Activated naive CD4-positive, alpha-beta T cell treated with anti-CD3 and anti-CD28 coated beads, Interleukin-2, amount 50 U/mL, for 16 hours (primary cell): Measurements from ENCODE around the gene TUBA1C.
"Not testable (repeated sequence)": the region's sequence is repeated elsewhere in the genome, so short reads cannot be mapped to it uniquely, and the experiment has no call there.

Source experiments
- DNase-seq: peaks from one replicate; pipeline ENCODE4 v3.0.0-alpha.2; 2020

The TUBA1C gene

DNA sequence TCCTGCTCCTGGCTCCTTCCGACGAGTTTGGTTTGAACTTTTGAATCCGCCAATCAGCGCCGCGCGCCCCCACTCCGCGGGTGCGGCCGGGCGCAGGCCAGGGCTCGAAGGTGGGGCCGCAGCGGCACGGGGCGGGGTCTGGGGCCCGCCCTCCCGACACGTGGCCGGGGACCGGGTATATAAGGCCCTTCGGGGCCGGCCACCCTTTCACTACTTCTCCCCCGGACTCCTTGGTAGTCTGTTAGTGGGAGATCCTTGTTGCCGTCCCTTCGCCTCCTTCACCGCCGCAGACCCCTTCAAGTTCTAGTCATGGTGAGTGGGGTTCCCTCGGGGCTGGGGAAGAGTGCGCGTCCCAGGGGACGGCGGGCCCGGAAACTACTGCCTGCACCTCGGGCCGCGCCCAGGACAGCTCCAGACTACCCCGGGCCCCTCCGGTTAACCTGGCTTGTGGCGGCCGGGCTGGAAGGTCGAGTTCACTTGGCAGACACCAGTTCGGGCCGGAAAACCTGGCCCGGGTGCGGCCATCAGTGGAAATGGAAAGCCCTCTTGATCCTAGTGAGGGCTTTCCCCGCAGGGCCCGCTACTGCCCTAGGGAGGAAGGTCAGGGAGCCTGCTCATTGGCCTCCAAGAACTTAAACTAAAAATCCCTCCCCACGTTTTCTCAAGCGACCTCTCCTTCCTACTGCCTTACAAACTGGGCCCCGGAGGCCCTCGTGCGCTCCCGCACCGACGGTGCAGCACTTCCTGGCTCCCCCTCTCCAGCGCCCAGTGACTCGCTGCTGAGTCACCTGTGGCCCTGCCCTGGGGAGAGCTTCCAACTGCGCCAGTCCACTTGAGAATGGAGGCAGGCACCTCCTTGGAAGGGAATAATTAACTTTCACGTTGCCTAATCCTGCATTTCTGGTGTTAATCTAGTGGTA is at the start of gene TUBA1C:
TUBA1C (plus strand) TSS at position 210 of the 920 bp plus-strand sequence; CDS start at position 310, 100 bp downstream.
- DNase-seq = peak; percentile 89

DNA sequence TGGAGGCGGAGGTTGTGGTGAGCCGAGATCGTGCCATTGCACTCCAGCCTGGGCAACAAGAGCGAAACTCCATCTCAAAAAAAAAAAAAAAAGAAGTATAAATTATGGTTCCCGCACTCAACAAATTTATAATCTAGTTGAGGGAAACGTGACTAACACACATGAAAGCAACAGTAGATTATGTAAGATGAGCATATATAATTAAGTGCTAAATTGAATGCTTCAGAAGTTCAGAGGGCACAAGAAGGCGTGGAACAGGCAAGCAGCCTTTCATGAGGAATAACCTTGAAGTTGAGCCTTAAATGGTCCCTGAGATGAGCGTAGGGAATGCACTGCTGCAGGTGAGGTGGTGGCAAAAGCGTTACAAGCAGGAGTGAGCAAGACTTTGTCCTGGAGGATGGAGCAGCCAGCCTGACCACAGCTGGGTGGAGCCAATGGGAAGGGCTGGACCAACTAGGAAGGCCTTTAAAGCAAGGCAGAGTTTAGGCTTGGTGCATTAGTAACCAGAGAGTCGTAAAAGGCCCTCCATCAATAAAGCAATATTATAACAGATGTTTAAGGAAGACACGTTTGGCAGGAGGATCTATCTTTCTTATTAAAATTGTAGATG is 45.4 kb upstream of the TUBA1C start:
- DNase-seq = no peak

DNA sequence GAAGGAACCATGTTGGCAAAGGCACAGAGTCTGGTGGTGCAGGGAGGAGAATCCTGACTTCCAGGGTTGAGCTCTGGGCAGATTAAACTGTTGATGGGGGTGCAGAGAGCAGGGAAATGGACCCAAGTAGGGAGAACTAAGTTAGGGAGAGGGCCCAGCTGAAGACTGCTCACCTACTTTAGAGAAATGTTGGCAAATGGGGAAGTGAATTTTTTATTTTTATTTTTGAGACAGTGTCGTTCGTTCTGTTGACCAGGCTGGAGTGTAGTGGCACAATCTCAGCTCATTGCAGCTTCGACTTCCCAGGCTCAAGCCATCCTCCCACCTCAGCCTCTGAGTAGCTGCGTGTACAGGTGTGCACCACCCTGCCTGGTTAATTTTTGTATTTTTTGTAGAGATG is 43.9 kb upstream of the TUBA1C start:
- no peak for DNase-seq

DNA sequence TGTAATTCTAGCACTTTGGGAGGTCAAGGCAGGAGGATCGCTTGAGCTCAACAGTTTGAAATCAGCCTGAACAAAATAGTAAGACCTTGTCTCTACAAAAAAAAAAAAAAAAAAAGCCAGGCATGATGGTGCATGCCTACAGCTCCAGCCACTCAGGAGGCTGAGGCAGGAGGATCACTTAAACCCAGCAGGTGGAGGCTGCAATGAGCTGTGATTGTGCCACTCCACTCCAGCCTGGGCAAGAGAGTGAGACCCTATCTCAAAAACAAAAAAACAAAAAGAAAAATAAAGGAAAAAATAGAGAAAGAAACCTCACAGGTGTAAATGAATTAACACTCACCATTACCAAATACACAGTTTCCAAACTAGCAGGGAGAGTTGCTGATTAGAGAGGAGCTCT is 41.8 kb upstream of the TUBA1C start:
- no peak for DNase-seq

DNA sequence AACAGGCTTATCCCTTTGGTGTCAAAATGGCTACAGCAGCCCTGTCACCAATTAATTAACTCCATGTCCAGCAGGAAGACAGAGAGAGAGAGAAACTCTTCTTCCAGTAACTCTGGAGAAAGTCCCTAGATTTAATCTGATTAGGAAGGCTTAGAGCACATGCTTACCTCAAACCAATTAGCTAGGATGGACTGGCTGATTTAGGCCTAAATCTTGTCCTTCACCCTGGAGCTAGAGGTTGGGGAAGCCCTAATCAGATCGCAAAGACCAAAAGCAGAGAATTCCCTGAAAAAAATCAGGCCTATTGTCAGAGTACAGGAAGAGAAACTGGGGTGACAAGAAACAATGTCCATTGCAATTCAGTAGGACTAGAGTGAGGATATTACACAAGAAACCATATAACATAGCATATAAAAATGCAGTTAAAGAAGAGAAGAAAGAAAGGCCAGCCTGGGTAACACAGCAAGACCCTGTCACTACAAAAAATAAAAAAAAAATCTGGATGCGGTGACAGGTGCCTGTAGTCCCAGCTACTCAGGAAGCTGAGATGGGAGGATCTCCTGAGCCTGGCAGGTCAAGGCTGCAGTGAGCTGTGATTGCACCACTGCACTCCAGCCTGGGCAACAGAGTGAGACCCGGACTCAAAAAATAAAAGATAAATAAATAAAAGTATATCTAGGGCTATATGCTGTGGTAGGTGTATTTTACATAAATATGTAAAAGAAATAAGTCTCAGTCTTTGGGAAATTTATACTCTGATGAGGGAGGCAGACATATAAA is 41.1 kb upstream of the TUBA1C start:
- no peak for DNase-seq

DNA sequence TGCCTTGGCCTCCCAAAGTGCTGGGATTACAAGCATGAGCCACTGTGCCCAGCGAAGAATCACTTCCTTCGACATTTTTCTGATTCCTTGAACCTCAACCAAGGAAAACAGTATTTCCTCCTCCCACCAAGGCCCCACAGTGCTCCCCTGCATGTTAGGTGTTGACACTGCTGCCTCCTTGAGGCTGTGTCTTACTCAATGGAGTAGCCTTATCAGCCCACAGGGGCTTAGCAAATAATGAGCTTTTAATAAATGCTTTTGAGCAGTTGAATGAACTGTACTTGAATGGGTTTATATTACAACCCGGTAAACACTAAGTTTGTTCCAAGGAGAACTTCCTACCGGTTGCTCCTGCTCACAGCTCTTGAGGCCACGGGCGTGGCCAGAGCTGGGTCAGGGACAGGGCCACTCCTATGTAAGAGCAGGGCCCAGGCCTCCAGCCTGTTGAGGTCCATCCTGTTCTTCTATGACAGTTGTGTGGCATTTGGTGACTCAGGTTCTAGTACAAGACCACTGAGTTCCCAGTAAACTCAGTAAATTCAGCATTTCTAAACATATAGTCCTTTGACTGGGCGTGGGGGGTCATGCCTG is 39.2 kb upstream of the TUBA1C start:
- no peak for DNase-seq

DNA sequence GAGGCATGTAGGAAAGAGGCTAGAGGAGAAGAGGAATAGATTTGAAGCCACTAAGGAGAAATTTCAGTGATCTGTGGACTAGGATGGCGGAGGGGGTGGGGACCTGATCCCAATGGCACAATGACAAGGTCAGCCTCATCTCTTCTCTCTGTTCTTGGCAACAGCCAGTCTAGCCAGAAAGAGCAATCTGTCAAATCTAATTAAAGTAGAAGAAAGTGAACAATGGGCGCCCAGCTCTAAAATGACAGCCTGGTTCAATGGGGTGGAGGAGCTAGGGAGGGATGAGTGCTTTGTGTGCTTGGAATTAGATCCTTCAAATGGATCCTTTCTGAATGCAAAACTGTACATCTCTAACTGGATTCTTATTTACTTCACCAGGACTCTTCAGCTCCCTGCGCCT is 37.2 kb upstream of the TUBA1C start:
- no peak for DNase-seq

DNA sequence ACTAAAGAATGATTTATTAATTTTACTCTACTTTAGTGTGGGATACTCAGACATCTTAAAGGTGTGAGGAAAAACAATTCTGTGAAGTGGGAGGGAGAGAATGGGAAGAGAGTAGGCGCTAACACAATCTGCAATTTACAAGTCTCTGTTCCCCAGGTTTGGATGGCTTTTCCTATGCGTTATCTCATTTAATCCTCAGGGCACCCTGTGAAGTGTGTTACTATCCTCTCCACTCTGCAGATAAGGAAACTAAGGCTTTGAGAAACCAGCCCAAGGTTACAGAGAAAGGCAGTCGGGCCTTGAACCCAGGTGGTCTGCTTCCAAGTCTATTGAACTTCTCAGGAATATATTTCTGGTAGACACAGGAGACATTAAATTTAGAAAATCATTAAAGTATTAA is 36.2 kb upstream of the TUBA1C start:
- no peak for DNase-seq

DNA sequence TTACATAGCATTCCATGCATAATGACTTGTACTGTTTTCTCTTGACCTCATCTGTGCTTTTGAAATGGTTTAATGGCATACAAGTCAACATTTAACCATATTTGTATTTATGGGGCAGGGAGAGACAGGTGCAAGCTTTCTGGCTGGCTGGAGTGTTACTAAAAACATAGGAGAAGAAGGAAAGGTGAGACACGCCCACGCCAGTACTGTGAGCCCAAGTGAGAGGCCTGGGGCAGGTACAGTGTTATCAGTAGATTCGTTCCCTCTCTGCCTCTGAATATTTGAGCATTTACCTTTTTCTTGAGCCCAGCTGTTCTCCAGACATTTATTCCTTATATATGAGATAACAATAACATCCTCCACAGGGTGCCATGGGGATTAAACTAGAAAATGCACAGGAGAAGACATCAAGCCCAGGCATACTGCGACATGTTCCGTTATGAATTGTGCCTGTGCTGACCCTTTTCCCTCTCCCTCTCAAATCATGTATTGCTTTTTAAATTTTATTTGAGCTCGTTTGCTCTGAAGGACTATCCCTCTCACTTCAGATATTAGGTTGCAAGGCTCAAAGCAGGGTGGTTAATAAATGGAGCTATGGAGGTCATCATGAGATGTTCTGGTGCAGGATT is 34.6 kb upstream of the TUBA1C start:
- no peak for DNase-seq

DNA sequence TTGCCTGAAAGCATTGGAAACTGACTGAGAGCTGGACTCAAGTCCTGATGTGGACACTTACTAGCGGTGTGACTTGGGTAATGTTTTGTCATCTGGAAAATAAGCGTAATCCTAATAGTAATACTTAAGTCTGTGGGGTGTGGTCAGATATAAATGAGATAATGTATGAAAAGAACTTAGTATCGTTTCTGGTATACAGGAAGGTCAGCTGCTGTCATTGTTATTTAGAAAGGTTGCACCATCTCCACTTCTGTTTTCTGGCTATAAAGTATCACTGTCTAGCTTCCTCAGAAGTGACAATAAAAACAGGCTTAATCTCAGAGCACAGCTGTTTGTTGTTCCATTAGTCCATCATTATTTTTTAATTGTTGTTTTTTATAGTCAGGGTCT is 34.1 kb upstream of the TUBA1C start:
- DNase-seq = no peak

DNA sequence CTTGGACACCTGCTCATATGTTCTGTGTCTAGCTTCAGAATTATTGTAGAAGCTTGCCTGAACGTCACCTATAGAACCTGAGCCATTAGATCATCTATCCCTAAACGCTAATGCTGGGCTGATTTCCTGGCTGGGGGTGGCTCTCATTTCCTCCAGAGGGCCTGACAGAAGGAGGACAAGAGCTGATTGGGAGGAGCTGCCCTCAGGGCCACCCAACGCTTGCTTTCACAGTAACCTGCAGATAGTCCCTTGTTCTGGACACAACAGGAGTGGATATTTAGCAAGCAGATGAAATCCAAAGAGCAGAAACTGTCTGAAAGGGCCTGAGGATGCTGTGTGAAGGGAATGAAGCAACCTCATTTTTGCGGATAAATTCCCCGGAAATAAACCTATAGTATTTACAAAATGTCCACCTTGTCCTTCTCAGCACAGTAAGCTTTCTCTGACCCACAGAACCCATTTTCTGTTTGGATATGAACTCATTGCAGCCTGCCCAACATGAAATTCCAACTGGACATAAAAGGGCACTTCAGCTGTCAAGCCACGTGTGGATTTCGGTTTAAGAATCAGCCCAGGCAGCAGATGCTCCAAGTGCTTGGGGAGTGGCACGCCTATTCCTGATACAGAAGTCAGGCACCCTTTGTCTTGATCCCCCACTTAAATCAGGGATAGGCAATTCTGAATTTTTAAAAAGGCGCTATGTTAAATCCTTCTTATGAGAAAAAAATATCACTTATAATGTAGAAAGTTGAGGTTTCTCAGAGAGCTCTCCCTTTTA is 32.8 kb upstream of the TUBA1C start:
- DNase-seq = no peak

DNA sequence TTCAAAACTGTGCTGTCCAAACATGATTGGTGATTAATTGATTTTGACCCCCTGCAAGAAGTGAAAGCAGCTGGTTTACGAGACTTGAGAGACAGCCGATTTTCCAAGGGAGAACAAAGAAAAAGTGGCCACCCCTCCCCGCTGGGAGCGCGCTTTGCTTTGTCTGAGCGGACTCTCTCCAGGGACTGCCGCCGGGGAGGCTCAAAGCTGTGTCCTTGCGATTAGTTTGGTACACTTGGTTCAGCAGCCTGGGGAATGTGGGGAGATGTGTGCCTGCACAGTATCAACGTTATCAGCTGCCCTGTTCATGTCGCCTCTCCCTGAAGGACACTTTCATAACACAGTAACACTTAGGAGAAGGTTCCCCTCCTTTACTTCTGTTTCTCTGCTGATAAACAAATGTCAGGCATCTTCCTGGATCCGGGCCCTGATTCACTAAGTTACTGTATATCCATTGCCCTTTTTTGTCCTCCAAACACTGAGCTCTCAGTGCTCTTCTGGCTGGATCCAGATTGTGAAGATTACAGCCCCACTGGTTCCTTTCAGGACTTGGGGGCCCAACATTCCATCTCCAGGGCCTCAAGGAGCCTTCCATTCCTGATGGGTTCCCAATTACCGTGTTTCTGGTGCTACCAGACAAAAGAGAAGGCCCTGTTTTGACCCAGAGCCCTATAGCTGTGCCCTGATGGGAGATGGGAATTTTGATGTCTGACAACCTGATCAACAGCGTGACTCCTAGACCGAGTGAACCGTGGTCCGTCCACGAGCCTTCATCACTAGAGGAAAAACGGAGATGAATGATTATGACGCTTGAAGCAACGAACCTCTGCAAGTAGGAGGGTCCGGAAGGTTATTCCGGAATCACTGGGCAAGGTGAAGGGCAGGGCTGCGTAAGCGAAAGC is 31.7 kb upstream of the TUBA1C start:
- DNase-seq = no peak

DNA sequence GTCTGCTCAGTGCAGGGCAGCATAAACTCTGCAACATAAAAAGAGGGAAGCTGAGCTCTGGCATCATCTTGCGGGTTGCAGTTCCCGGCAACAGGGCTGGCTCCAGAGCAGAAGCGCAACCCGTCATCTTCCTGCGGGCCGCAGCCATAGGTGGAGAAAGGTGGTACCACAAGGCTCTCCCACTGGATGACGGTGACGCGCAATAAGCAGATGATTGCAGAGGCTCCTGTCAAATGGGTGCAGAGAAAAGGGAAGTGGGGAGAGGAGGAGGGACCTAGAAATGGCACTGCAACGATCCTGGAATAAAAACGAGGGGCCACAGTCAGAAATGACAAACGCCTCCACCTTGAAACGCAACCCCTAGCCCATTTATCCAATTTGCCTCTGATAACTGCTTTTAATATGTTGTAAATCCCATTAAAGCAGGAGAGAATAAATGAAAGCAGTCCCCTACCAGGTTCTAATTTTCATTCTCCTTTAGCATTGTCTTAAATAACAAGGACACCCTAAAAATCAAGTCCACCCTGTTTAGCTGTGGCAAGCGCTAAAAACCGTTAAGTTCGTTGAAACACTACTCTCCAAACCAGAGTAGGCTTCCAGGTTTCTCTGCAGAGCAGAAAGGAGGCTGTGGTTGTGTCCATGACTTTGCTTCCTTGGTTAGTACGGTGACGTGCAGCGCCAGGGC is 30.9 kb upstream of the TUBA1C start:
- DNase-seq = peak; percentile 13

DNA sequence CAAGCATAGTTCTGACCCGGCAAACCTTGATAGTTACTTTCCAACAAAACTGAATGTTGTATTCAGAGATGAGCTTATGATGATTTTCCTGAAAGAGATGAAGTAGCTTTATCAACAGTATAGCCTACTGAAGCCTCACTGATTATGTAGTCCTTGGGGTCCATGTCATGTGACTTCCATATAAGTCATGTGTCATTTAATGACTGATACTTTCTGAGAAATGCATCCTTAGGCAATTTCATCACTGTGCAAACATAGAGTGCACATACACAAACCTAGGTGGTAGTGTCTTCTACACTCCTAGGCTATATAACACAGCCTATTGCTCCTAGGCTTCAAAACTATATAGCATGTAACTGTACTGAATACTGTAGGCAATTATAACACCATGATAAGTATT is 28.5 kb upstream of the TUBA1C start:
- no peak for DNase-seq

DNA sequence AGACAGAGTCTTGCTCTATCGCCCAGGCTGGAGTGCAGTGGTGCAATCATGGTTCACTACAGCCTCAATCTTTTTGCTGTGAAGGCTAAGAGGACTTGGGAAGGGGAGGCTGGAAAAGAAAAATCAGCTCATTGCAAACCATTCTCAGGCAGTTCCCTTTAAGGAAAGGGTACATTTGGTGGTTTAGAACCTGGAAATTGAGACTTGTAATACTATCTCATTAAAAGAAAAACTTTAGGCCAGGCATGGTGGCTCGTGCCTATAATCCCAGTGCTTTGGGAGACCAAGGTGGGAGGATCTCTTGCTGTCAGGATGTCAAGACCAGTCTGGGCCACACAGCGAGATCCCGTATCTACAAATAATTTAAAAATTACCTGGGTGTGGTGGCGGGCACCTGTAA is 21.3 kb upstream of the TUBA1C start:
- DNase-seq = no peak

DNA sequence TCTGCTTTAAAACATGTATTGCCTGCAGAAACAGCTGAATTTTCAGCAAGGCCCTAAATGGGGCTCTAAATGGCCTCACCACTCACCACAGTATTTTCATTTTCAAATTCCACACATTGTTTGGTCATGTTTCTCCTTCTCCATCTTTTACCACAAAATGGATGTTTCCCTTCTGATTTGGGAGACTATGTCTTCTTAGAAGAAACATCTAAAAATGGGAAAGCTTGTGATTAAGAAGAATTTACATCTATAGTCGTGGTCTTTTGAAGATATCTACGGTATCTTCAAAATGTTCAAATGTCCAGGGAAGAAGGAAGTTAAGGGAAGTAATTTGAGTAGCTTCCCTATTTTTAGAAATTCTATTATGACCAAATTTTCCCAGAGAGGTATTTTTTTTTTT is 20.7 kb upstream of the TUBA1C start:
- no peak for DNase-seq

DNA sequence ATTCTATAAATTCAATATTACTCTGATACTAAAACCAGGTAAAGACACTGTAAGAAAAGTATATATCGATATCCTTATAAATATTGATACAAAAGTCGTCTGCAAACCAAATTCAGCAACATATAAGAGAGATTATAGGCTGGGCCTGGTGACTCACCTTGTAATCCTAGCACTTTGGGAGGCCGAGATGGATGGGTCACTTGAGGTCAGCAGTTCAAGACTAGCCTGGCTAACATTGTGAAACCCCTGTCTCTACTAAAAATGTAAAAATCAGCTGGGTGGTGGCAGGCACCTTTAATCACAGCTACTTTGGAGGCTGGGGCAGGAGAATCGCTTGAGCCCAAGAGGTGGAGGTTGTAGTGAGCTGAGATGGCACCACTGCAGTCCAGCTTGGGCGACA is 13.5 kb upstream of the TUBA1C start:
- DNase-seq = no peak

DNA sequence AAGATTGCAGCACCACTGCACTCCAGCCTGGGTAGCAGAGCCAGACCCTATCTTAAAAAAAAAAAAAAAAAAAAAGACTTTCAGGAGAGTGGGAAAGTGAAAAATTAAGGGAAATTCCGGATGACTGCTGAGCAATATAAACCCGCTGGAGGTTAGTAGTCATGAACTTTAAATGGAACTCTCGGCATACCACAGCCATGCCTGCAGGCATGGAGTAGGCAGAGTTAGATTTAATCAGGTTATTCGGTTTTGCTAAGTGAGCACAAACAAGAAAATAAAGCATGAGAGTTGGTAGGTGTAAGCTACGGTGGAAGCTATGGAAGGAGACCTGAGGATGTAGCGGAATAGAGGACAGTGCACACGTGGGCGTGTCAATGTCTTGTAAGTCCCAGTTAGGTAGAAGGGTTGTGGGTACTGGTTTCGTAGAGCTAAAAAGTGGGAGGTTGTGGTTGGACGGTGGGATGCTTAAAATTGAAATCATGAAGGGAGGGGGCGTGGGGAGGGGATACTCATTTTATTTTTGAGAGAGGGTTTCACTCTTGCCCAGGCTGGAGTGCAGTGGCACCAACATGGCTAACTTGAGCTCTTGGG is 11.8 kb upstream of the TUBA1C start:
- no peak for DNase-seq

DNA sequence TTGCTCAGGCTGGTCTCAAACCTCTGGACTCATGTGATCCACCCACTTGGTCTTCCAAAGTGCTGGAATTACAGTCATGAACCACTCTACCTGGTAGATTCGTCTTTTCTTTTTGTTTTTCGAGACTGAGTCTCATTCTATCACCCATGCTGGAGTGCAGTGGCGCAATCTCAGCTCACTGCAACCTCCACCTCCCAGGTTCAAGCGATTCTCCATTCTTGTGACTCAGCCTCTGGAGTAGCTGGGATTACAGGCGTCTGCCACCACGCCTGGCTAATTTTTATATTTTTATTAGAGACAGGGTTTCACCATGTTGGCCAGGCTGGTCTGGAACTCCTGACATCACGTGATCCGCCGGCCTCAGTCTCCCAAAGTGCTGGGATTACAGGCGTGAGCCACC is 9.4 kb upstream of the TUBA1C start:
- DNase-seq = not testable (repeated sequence)
